Endometrial microvascular endothelial cells (primary cell): ENCODE measurements around the gene CAMKMT. TPM values are rescaled to one million over a fixed set of nuclear protein-coding genes. Genes with fewer than 3 reads are reported as not detected.

Source experiments
- in situ Hi-C: cut with HindIII; loops from 2 replicates; pipeline ENCODE4 v1.10.0; 2017; ENCODE audit warnings: low sequenced_read_pairs, low pct_unique_long_range_greater_than_20kb; ENCODE audit errors: inconsistent ontology term
- total RNA-seq: library from RNA; depleted of rRNA; stranded (reverse); fragments of >200 nt; gene quantifications from one replicate; pipeline ENCODE4 v1.2.3, GENCODE V29; 2015; ENCODE audit errors: inconsistent ontology term

The CAMKMT gene
- total RNA-seq, 1 donor from 2014 or later, result 7.2 TPM

DNA sequence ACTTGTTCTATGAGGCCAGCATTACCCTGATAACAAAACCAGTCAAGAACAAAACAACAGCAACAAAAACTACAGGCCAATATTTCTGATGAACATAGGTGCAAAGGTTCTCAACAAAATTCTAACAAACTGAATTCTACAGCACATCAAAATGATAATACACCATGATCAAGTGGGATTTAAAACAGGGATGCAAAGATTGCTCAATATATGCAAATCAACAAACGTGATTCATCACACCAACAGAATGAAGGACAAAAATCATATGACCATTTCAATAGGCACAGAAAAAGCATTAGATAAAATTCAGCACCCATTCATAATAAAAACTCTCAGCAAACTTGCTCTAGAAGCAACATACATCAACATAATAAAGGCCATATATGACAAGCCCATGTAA lies 173.6 kb downstream of the CAMKMT start:
- in situ Hi-C loops, result no loop called here

DNA sequence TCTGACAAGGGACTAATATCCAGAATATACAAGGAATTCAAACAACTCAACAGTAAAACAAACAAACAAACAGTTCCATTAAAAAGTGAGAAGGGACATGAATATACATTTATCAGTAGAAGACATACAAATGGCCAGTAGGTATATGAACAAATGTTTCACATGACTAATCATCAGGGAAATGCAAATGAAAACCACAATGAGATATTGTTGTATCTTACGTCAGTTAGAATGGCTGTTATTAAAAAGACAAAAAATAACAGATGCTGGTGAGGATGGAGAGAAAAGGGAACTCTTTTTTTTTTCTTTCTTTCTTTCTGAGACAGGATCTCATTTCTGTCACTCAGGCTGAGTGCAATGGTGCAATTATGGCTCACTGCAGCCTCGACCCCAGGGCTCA lies 175.5 kb downstream of the CAMKMT start:
- in situ Hi-C loops, result no loop called here

DNA sequence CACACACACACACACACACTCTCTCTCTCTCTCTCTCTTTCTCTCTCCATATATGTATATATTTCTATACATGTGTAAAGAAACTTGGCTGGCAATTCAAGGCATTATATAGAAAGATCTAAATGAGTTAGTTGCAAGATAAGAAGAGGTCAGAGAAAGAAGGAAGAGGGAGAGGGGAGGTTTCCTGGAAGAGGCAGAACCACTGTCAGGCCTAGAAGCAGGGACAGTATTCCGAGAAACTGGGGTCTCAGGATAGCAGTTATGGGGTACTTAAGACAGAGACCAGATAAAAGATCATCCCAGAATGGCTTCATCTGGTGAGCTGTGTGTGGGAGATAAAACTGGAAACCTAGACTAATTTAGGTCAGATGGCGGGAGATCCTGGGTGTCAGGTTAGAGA lies 180.8 kb downstream of the CAMKMT start:
- in situ Hi-C loops, result no loop called here

DNA sequence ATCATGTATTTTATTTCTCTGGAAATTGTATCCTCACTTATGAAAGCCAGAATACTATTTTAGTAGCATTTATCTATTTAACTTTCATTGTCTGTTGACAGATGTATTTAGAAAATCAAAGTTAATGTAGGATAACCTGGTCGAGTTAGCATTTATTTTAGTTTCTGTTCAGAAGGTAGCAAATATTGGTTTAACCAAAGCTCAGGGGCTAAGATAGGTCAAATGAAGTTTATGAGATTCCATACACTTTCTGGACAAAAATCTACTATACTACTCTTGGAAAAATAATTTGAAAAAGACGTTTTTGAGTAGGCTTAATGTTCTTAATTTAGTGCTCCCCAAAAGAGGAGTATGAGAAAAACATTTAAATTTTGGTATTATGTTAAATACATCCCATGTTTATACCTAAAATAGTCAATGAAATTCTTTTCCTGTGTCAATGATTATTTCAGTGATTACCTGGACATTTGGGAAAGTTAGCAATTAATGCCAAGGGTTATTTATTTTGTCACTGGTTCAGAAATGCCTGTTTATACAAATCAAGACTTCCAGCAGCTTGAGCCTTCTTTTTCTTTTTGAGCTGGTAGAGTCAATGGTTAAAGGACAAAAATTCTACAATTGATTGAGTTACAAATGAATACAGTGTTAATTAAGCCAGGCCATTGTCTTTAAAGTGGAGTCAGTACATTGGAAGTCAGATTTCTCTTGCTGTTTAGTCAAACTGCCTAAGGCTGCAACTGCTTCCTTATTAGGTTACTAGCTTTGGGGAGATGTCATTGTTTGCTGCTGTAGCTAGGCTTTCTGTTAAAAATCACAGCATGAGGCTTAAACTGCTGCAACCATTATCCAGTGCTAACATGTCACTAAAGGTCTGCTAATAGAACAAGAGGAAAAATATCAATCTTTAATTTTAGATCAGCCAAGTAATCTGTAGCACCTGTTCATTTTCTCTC lies 182.3 kb downstream of the CAMKMT start:
- in situ Hi-C loops, result no loop called here

DNA sequence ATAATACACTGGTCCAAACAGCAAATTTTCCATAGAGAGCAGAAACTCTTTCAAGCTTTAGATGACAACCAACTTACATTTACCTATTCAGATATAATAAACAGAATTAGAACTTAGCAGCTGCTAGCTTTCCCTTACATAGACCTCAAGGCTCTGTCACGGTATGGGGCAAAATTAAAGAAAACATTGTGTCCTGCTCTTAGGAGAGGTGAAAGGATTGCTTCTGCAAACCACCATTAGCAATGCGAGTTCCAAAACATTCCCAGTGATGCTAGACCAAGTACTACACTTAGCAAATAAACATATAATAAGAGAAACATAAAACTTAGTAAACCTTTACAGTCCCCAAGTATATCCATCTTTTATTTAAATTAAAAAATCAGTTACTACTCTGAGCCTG lies 183.3 kb downstream of the CAMKMT start:
- in situ Hi-C loops, result no loop called here

DNA sequence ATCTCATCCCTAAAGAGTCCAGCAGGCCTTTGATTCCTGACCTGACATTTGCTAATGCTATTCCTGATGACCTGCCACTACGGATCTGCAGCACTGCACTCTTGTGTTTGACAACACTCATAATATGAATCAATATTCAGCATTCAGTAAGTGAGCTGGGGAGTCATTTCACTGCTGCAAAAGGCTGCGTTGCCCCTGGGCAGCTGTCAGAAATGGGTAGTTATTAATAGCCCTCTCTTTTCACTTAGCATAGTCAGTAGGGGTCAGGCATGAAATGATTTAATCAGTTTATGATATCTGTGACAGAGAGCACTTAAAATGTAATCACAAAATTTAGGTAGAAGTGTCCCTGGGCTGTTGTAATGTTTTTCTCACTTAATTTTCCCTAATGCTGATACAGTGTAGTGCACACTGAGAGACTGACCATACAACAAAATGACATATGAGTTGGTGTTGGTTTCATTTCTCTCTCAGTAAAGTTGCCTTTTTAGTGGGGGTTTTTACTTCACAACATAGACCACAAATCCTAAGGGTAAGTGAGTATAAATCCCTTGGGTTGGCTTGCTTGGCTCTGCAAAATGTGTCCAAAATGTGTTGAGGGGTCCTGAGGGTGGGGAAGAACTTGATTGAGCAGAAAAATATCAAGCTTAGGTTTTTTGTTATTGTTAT lies 184.8 kb downstream of the CAMKMT start:
- in situ Hi-C loops, result no loop called here

DNA sequence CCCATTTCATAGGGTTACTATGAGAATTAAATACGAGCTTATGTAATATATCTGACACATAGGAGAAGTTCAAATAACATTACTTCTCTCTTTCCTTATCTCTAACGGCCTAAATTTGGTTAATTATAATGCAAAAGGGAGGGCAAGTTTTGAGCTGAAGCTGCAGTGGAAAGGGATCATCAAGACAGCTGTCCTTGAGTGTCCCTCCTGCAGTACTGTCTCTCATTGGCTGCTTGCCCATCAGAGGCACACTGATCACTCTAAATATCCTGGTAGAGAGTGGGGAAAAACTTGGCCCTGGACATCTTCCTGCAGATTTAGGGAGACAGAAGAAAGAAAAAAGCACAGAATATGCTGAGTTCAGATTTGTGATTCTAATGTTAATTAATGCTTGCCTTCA lies 186.0 kb downstream of the CAMKMT start:
- in situ Hi-C loops, result no loop called here

DNA sequence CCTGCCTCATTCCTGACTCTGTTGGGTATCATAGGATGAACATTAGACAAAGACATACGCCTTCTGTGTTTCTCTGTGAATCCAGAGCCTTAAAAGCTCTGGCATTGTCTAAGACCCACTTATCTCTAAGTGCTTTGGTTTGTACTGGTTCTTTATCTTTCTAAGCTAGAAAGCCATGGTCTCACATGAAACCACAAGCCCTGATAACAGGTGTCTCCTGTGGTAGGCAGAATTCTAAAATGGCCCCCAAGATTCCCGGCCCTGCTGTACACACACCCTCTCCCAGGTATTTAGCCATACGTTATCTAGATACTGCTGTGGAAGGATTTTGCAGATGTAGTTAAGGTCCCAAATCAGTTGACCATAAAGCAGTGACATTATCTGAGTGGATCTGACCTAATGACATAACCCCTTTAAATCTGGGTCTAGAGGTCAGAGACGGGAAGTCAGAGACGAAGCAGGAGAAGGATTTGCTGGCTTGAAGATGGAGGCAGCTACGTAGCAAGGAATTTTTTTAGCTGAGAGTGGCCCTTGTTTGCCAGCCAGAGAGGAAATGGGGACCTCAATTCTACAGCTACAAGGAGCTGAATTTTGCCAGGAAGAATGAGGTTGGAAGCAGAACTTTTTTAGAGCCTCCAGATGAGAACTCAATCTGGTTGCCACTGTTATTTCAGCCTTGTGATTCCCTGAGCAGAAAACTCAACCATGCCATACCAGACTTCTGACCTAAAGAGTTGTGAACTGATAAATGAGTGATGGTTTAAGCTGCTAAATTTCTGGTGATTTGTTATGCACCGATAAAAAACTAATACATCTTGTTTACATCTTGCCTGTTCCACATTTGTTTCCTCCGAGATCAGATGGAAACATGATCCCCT lies 186.7 kb downstream of the CAMKMT start:
- in situ Hi-C loops, result no loop called here

DNA sequence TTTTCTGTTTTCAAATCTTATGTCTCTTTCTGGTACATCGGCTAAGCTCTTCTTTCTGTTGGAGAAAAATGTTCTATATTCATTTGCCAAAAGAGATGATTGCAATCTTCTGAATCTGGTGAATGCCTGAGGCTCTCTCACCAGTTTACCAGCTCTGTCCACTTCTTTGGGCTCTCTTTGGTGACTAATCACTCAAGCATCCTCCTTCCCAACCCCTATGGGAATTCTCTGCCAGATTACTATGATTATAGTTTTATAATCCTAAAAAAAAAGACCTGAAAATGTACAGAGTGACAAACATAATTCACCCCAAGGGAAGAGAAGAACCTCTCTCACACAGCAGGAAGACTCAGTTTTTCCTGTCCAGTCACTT lies 187.3 kb downstream of the CAMKMT start:
- in situ Hi-C loops, result no loop called here

DNA sequence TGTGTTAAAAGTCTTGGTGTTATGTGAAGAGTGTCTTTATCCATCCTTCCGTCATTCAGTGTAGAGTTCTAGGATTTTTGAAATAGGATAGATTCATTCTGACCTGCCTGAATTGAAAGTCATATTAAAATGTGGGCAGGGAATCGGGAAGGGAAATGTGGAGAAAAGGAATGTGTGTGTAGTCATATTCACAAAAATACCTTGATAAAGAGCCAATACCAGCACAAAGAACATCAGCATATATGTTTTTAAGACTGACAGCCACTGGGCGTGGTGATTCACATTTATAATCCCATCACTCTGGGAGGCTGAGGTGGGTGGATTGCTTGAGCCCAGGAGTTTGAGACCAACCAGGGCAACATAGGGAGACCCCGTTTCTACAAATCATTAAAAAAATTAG lies 188.1 kb downstream of the CAMKMT start:
- in situ Hi-C loops, result no loop called here

DNA sequence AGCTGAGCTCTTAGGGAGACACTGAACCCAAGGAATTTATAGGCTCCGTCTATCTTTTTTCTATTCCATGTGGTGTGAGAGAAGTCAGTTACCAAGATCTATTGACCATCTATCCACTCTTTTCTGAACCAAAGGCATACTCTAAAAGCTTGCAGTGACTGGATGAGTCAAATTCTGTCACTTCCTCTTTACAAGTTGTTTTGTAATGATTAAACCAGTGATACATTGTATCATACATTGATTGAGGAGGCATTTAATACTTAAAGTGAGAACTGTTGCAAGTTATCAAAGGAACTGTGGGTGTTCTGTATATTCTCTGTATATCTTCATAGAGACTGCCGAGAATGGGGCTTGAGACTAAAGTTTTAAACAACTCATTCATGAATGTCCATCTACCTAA lies 188.8 kb downstream of the CAMKMT start:
- in situ Hi-C loops, result no loop called here

DNA sequence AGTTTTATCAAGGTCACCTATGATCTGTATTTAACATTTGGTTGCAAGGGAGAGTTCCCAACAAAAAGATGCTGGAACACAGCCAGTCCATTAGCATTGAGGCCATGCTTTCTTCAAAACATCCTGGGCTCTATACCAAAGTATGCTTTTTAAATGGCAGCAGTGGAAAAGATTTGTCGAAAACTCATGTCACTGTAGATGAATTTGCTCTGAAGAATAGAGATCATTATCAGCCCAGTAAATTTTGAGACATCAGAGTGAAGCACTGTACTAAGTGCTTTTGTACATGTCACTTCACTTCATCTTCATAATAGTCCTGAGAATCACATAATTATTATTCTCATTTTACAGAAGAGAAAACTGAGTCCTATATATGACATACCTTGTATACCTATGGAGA lies 189.8 kb downstream of the CAMKMT start:
- in situ Hi-C loops, result no loop called here

DNA sequence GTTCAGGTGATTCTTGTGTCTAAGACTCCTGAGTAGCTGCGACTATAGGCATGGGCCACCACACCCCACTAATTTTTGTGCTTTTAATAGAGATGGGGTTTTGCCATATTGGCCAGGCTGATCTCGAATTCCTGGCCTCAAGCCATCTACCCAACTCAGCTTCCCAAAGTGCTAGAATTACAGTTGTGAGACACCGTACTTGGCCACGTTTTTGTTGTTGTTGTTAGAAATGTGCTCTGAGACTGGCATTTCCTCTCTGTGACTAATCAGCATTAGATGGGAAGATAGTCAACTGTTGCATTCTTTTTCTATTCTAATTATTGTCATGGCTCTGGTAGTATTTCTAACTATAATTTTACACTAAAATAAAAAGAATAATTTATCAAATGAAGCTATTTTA lies 191.7 kb downstream of the CAMKMT start:
- in situ Hi-C loops, result no loop called here

DNA sequence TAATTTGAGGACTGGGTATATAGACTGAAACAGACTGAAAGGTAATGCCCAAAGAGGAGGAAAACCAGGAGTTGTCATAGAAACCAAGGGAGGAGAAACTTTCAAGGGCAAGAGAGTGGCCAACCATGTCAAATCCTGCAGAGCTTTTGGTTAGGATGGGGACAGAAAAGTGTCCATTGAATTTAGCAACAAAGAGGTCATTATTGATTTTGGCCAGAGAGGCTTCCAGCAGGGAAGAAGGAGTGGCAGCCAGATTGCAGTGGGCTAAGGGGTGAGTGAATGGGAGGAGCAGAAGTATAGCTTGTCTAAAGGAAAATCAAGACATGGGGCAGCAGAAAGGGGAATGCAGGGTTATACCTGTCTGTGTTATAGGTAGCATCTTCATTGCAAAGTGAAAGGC lies 194.0 kb downstream of the CAMKMT start:
- in situ Hi-C loops, result no loop called here

DNA sequence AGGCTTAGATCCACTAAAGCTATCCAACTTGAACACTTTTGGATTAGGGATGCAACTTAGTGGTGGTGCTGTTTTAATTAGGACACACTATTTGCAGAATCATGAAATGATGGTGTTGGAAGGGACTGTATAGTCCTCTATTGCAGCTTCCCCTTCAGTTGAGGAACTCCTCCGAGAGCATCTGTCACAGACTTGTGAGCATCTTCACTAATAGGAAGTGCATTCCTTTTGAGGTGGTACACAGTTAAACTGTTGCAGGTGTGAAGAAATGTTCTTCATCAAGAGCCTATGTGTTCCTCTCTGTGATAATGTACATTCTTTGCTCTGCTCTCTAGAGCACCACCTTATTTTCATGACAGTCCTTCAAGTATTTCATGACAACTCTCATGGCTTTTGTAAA lies 197.4 kb downstream of the CAMKMT start:
- in situ Hi-C loops, result no loop called here

DNA sequence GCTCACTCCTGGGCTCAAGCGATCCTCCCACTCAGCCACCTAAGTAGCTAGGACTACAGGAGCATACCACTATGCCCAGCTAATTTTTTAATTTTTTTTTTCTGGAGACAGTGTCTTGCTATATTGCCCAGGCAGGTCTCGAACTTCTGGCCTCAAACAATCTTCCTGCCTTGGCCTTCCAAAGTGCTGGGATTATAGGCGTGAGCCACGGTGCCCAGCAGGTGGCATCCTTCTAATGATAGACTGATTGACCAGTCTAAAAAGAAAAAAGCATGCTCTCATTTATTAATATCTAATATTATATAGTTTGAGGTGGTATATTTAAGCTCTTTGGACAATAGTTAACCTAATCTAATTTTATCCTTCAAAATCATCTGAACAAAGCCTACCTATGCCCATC lies 198.6 kb downstream of the CAMKMT start:
- in situ Hi-C loops, result no loop called here

DNA sequence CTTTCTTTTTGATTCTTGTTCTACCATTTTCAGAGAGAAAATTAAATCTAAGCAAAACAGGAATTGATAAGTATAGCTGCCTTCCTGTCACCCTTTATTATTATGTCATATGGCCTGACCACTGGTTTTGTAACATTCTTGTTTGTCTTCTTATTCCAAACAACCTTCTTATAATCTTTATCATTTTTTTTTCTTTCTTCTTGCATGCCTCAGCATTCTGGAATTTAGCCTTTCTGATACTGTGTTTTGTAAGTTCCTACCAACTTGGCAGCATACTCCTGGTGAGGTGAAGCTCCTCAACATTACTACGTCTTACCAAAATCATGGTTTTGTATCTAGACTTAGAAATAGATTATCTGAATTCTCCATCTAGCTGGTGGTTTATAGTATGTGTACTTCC lies 199.2 kb downstream of the CAMKMT start:
- in situ Hi-C loops, result no loop called here

DNA sequence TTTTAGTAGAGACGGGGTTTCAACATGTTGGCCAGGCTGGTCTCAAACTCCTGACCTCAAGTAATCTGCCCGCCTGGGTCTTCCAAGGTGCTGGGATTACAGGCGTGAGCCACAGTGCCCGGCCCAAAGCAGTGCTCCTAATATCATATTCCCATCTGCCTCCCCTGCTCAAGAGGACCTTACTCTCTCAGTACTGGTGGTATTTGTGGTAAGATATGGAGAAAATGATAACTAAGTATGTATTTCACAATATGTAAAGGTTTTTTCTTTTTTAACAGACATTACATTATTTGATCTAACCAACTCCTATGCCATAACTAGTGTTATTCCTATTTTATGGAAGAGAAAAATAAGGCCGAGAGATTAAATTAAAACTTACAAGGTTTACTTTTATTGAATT lies 201.0 kb downstream of the CAMKMT start:
- in situ Hi-C loops, result no loop called here

DNA sequence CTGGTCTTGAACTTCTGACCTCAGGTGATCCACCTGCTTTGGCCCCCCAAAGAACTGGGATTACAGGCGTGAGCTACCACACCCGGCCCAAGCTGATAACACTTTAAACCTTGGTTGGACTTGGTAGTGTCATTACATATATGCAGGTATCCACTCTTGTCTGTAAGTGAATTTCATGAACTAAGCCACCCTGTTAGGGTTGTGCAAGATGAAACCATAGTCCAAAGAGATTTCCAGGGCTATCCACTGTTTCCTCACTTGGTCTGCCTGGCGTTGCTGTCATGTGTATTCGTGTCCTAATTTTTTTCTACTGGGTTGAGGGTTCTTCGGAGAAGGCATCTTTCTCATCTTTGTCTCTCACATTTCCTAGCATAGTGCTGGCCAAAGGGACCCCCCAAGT lies 203.0 kb downstream of the CAMKMT start:
- in situ Hi-C loops, result no loop called here

DNA sequence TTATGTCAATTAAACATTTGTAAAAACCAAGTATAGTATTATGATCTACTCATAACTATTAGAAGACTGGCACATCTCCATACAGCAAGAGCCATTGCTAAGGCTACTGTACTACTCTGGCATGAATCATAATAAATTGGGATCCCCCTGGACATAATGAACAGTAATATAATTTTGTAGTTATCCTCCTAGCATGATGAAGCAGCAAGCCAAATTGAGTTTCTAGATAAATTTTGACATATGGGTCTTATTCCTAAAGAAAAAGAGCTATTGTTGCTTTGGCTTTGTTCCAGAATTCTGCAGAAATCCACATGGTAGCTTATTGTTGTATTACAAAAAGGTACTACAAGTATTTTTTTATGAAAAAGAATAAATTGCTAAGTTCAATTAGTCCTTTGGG lies 204.3 kb downstream of the CAMKMT start:
- in situ Hi-C loops, result no loop called here
